ENCODE data around the gene KCNJ10.

DNA sequence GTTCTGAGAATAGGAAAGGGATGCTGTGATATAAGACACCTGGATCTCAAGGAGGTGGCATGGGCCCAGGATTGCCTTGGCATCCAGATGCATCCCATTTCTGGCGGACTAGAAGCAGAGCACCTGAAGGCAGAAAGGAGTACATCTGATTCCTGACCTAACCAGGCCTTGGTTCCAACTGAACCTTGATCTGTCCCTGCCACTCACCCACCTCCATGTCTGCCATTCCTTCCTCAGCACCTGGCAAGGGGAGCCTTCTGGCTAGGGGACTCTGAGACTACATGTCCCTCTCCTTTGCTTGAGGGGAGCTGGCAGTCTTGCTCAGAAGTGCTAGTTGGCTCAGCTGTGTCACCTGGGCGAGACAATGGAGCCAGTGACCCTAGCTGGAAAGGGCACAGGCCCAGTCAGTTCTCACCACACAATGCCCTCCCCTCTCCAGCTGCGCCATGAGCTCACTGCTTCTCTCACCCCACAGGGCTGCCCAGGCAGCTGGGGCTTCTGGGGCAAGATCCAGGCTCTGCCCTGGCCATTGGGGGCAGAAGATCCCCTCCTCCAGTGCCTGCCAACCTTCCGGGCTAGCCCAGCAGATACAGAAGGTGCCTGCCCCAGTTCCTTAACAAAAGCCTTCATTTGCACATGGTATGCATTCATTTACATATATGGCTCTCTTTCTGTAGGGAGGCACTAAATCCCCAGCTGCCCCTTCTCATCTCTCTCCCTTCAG, 25.6 kb upstream of the KCNJ10 start:
- TF ChIP-seq, protein P1, sequence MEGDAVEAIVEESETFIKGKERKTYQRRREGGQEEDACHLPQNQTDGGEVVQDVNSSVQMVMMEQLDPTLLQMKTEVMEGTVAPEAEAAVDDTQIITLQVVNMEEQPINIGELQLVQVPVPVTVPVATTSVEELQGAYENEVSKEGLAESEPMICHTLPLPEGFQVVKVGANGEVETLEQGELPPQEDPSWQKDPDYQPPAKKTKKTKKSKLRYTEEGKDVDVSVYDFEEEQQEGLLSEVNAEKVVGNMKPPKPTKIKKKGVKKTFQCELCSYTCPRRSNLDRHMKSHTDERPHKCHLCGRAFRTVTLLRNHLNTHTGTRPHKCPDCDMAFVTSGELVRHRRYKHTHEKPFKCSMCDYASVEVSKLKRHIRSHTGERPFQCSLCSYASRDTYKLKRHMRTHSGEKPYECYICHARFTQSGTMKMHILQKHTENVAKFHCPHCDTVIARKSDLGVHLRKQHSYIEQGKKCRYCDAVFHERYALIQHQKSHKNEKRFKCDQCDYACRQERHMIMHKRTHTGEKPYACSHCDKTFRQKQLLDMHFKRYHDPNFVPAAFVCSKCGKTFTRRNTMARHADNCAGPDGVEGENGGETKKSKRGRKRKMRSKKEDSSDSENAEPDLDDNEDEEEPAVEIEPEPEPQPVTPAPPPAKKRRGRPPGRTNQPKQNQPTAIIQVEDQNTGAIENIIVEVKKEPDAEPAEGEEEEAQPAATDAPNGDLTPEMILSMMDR (IDR thresholded peaks at IDR 0.05; ENCODE audit: low read depth, low read length) = no peak
- TF ChIP-seq EZH2phosphoT487 (IDR thresholded peaks at IDR 0.05; ENCODE audit: low read depth) = no peak

Measured in OCI-LY3 (cell line).